B cell (primary cell): ENCODE measurements around the gene NAV2.

ENCODE experiments used
- CTCF ChIP-seq: fragments of 200-600 bp; IDR thresholded peaks from one replicate; pipeline ENCODE4 v1.8.0; 2022; ENCODE audit warnings: antibody characterized with exemption, mild to moderate bottlenecking
- EZH2 ChIP-seq: IDR thresholded peaks from 2 replicates; pipeline ENCODE4 v1.6.1; 2012; ENCODE audit warnings: borderline replicate concordance, low read depth, mild to moderate bottlenecking, moderate library complexity, low read length; ENCODE audit not compliant: insufficient read depth, poor library complexity, severe bottlenecking

GRCh38 chr11:20137637-20138036 lies 425.0 kb downstream of the NAV2 start:
- TF ChIP-seq CTCF (no peak), EZH2 (no peak)
